Nephron progenitor cell (in vitro differentiated cells): ENCODE results near the gene SEL1L.
A peak's percentile ranks its signal among the peaks of the same experiment; 100 is the strongest.

ENCODE experiments used
- DNase-seq: peaks from one replicate; pipeline ENCODE4 v3.0.0; 2021
- H3K27ac Mint-ChIP-seq: 2 replicates; pipeline ENCODE4 v1.8.0; 2021; ENCODE audit warnings: mild to moderate bottlenecking, moderate library complexity, mixed read lengths
- H3K27me3 Mint-ChIP-seq: 2 replicates; pipeline ENCODE4 v1.8.0; 2021; ENCODE audit warnings: mild to moderate bottlenecking, low read depth, mixed read lengths; ENCODE audit not compliant: poor library complexity
- H3K36me3 Mint-ChIP-seq: 2 replicates; pipeline ENCODE4 v1.8.0; 2021; ENCODE audit warnings: low read depth, mixed read lengths
- H3K4me1 Mint-ChIP-seq: 2 replicates; pipeline ENCODE4 v1.8.0; 2021; ENCODE audit warnings: mixed read lengths
- H3K4me3 Mint-ChIP-seq: 2 replicates; pipeline ENCODE4 v1.8.0; 2021; ENCODE audit warnings: mild to moderate bottlenecking, moderate library complexity, mixed read lengths
- H3K9me3 Mint-ChIP-seq: 2 replicates; pipeline ENCODE4 v1.8.0; 2021; ENCODE audit warnings: mild to moderate bottlenecking, moderate library complexity, mixed read lengths
- TF ChIP-seq, protein P1 (sequence below): fragments of 200-600 bp; sonication (generic); IDR thresholded peaks from 2 replicates; pipeline ENCODE4 v1.5.0; 2021; ENCODE audit warnings: antibody characterized with exemption

Gene SEL1L

GRCh38 chr14:81536241-81536771 is 2.7 kb upstream of the SEL1L start:
- H3K4me3 Mint-ChIP-seq: no peak overlapping the region
- H3K9me3 Mint-ChIP-seq: peaks cover 40% of the 10 kb centered on the region
- peaks cover 12% of the 10 kb centered on the region for H3K36me3 Mint-ChIP-seq
- H3K27me3 Mint-ChIP-seq: peaks cover 3% of the 10 kb centered on the region
- TF ChIP-seq, protein P1, sequence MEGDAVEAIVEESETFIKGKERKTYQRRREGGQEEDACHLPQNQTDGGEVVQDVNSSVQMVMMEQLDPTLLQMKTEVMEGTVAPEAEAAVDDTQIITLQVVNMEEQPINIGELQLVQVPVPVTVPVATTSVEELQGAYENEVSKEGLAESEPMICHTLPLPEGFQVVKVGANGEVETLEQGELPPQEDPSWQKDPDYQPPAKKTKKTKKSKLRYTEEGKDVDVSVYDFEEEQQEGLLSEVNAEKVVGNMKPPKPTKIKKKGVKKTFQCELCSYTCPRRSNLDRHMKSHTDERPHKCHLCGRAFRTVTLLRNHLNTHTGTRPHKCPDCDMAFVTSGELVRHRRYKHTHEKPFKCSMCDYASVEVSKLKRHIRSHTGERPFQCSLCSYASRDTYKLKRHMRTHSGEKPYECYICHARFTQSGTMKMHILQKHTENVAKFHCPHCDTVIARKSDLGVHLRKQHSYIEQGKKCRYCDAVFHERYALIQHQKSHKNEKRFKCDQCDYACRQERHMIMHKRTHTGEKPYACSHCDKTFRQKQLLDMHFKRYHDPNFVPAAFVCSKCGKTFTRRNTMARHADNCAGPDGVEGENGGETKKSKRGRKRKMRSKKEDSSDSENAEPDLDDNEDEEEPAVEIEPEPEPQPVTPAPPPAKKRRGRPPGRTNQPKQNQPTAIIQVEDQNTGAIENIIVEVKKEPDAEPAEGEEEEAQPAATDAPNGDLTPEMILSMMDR: no peak
- H3K27ac Mint-ChIP-seq: no peak overlapping the region
- peaks cover 38% of the 10 kb centered on the region for H3K4me1 Mint-ChIP-seq
- DNase-seq: no peak

GRCh38 chr14:81535396-81536164 is 1.9 kb upstream of the SEL1L start:
- TF ChIP-seq, protein P1: no peak
- no peak for DNase-seq
- peaks cover 3% of the 10 kb centered on the region for H3K27me3 Mint-ChIP-seq
- peaks cover 31% of the 10 kb centered on the region for H3K4me1 Mint-ChIP-seq
- H3K36me3 Mint-ChIP-seq: peaks cover 10% of the 10 kb centered on the region
- H3K4me3 Mint-ChIP-seq: no peak overlapping the region
- H3K9me3 Mint-ChIP-seq: peaks cover 33% of the 10 kb centered on the region
- no peak overlapping the region for H3K27ac Mint-ChIP-seq

DNA sequence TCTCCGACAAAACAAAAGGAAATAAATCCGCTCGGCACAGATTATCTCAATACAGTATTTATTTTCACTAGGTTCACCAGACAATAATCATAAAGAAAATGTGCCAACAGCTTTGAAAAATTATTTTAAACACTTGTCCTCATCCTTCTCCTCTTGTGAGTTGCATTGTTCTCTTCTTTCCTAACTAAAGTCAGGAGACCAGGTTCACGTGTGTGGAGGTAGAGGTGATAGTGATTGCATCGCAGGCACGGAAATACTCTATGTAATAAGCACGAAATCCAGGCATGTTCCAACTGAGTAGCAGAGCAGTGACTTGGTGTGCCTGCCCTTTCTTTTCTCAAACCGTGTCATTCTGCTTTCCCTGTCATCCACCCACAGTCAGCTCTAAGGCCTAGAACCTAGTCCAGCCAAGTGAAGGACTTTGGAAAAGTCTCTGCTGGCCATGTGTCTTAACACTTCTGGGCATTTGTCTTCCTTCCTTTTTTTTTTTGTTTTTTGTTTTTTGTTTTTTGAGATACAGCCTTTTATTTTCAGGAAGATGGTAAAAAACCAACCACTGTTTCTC is 939 bp upstream of the SEL1L start:
- Mint-ChIP-seq H3K27ac (no peak overlapping the region), H3K9me3 (peaks cover 25% of the 10 kb centered on the region), H3K4me3 (peak overlapping the region; percentile 99)

GRCh38 chr14:81533212-81533535 is 479 bp downstream of the SEL1L start:
- peaks cover 20% of the 10 kb centered on the region for H3K4me1 Mint-ChIP-seq
- peak overlapping the region; percentile 51 for H3K27ac Mint-ChIP-seq
- peaks cover 5% of the 10 kb centered on the region for H3K36me3 Mint-ChIP-seq
- peaks cover 12% of the 10 kb centered on the region for H3K9me3 Mint-ChIP-seq
- peak overlapping the region; percentile 99 for H3K4me3 Mint-ChIP-seq
- TF ChIP-seq, protein P1: no peak
- DNase-seq: no peak
- H3K27me3 Mint-ChIP-seq: no peaks in the 10 kb centered on the region

More for the DNA sequence above, 939 bp upstream of the SEL1L start:
- peaks cover 2% of the 10 kb centered on the region for H3K27me3 Mint-ChIP-seq
- TF ChIP-seq, protein P1: no peak
- H3K36me3 Mint-ChIP-seq: peaks cover 7% of the 10 kb centered on the region
- peaks cover 23% of the 10 kb centered on the region for H3K4me1 Mint-ChIP-seq
- DNase-seq: no peak

GRCh38 chr14:81529391-81529790 is 4.3 kb downstream of the SEL1L start:
- Mint-ChIP-seq H3K9me3 (no peaks in the 10 kb centered on the region), H3K4me3 (no peak overlapping the region), H3K36me3 (peaks cover 26% of the 10 kb centered on the region), H3K27me3 (no peaks in the 10 kb centered on the region), H3K4me1 (peaks cover 17% of the 10 kb centered on the region), H3K27ac (no peak overlapping the region)
- TF ChIP-seq, protein P1: no peak
- DNase-seq: no peak

GRCh38 chr14:81525129-81525528 is 8.5 kb downstream of the SEL1L start:
- TF ChIP-seq, protein P1: no peak
- no peaks in the 10 kb centered on the region for H3K9me3 Mint-ChIP-seq
- H3K4me3 Mint-ChIP-seq: no peak overlapping the region
- no peaks in the 10 kb centered on the region for H3K27me3 Mint-ChIP-seq
- no peak for DNase-seq
- peaks cover 15% of the 10 kb centered on the region for H3K4me1 Mint-ChIP-seq
- H3K27ac Mint-ChIP-seq: no peak overlapping the region
- peaks cover 48% of the 10 kb centered on the region for H3K36me3 Mint-ChIP-seq
